AG04450 (cell line): ENCODE measurements around the gene TRMO. TPM values are rescaled to one million over a fixed set of nuclear protein-coding genes. Genes with fewer than 3 reads are reported as not detected.

Experiments
- CTCF ChIA-PET: fragments of 300-600, 350-600 bp; formaldehyde crosslinking; extraction: SDS; loops from one replicate; lab custom pipeline; 2022; ENCODE audit warnings: antibody characterized with exemption, inconsistent platforms; lab: Charles Lee
- POLR2A ChIA-PET: fragments of 350-600 bp; formaldehyde crosslinking; extraction: SDS; loops from one replicate; lab custom pipeline; 2021; ENCODE audit warnings: antibody characterized with exemption, inconsistent platforms; lab: Yijun Ruan, JAX
- DNase-seq: peaks from one replicate; pipeline ENCODE4 v3.0.0-alpha.2; 2011; ENCODE audit warnings: low read depth, low spot score
- H3K27ac ChIP-seq: one replicate; pipeline ENCODE4 v1.5.1; 2012; ENCODE audit warnings: low read depth, low read length, control low read depth
- H3K27me3 ChIP-seq: one replicate; pipeline ENCODE4 v1.6.0; 2012; ENCODE audit warnings: low read length; ENCODE audit not compliant: control insufficient read depth, insufficient read depth
- H3K4me3 ChIP-seq: 2 replicates; pipeline ENCODE4 v1.5.1; 2011; ENCODE audit warnings: mild to moderate bottlenecking, low read depth, low read length, control low read depth
- H3K9me3 ChIP-seq: 2 replicates; pipeline ENCODE4 v1.5.1; 2012; ENCODE audit warnings: low read length; ENCODE audit not compliant: control insufficient read depth, insufficient read depth
- polyA plus RNA-seq: library from polyadenylated mRNA; depleted of rRNA; stranded (reverse); fragments of >200 nt; gene quantifications from 2 replicates; pipeline ENCODE4 v1.2.3, GENCODE V29; 2011
- TF ChIP-seq, protein P1 (sequence below): IDR thresholded peaks from 2 replicates; pipeline ENCODE4 v1.5.1; 2011; ENCODE audit warnings: low read depth, low read length, control low read depth, inconsistent platforms

Gene TRMO
- polyA plus RNA-seq, 1 experiment, result 12.6 TPM

DNA sequence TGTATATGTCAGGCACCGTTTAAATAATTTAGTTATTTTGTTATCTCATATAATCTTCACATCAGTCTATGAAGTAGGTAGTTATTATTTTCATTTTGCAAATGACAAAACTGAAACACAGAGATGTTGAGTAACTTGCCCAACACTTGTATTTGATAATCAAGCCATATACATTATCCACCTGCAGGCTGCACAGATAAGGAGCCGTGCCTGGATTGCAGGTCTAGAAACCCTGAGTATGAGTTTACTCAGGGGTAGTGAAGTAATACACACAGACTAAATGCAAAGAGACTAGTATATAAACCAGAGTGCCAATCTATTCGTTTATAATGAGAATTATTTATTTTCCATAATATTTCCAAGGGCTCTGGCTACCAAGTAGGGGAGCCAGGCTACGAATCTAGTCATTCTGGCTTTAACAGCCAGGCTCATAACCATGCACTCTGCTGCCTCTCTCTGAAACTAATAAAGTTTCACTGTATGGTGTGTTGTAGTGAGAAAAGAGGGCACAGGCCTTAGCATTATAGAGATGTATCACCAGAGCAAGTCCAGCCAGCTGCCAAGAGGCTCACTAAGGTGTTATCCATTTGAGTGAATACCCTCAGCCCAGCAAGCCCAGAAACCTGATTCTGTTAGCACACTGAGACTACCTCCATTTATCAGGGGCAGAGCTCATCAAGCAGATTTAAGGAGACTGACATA lies 11.1 kb upstream of the TRMO start:
- CTCF ChIA-PET, result interaction anchor here (2.9 kb wide), 1 partner anchor 10 kb away, joined by 15 read pairs; the partner anchor contains the start of gene TRMO
- POLR2A ChIA-PET, result no interaction called here
- peaks cover 35% of the 10 kb centered on the region for H3K27me3 ChIP-seq

DNA sequence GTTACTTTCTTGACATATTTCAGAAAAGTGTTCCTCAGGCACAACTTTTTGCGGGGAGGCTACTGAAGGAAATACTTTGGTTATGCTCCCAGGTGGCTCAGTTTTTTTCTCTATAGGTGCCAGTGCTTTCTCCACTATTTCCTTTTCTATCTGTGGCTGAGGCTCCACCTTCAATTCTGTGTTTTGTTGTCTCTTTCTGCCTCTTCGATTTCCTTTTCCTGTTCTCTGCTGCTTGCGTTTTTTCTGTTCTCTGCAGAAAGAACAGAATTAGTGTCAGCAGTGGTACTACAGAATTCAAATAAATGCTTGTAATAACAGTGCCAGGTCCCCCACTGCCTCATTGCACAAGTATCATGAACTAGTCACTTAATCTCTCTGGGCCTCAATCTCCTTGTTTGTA lies 8.7 kb upstream of the TRMO start:
- no peak overlapping the region for H3K27ac ChIP-seq
- DNase-seq, result no peak
- ChIA-PET POLR2A (no interaction called here), CTCF (interaction anchor here (1.2 kb wide), 1 partner anchor 29 kb away, joined by 3 read pairs; no protein-coding TSS in a partner anchor)
- no peak overlapping the region for H3K4me3 ChIP-seq
- TF ChIP-seq, protein P1, sequence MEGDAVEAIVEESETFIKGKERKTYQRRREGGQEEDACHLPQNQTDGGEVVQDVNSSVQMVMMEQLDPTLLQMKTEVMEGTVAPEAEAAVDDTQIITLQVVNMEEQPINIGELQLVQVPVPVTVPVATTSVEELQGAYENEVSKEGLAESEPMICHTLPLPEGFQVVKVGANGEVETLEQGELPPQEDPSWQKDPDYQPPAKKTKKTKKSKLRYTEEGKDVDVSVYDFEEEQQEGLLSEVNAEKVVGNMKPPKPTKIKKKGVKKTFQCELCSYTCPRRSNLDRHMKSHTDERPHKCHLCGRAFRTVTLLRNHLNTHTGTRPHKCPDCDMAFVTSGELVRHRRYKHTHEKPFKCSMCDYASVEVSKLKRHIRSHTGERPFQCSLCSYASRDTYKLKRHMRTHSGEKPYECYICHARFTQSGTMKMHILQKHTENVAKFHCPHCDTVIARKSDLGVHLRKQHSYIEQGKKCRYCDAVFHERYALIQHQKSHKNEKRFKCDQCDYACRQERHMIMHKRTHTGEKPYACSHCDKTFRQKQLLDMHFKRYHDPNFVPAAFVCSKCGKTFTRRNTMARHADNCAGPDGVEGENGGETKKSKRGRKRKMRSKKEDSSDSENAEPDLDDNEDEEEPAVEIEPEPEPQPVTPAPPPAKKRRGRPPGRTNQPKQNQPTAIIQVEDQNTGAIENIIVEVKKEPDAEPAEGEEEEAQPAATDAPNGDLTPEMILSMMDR, result no peak
- H3K27me3 ChIP-seq, result peaks cover 35% of the 10 kb centered on the region
- H3K9me3 ChIP-seq, result no peaks in the 10 kb centered on the region

More for the DNA sequence above, 11.1 kb upstream of the TRMO start:
- TF ChIP-seq, protein P1, result no peak
- DNase-seq, result no peak
- no peak overlapping the region for H3K27ac ChIP-seq
- H3K9me3 ChIP-seq, result no peaks in the 10 kb centered on the region
- H3K4me3 ChIP-seq, result no peak overlapping the region

DNA sequence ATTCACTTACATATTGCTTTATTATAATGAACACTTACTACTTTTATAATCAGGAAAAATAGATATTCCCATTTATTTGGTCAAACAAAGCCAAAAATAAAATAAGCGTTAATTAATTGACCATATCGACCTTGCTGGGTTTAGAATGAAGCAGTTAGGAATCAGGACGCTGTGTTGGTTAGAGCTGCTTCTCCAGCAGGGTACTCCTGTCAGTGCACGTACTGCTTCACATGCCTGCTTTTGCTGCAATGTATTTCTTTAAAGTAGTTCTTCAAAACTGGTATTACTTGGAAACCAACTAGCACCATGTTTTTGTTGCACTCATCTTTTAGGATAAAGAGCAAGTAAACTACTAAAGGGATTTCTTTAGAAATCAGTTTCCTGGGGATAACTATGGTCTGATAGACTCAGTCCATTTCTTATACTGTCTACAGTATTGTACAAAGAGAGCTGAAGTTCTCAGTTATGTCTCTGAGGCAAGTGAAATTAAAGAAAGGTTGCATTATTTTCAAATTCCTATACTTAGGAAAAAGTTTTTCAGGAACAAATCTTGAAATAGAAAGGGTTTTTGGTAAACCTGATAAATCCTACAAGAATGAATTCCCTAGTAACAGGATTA lies 6.8 kb upstream of the TRMO start:
- TF ChIP-seq, protein P1, result no peak
- ChIA-PET POLR2A (no interaction called here), CTCF (no interaction called here)
- no peak overlapping the region for H3K27ac ChIP-seq
- DNase-seq, result no peak
- no peaks in the 10 kb centered on the region for H3K9me3 ChIP-seq
- no peak overlapping the region for H3K4me3 ChIP-seq
- H3K27me3 ChIP-seq, result peaks cover 28% of the 10 kb centered on the region

DNA sequence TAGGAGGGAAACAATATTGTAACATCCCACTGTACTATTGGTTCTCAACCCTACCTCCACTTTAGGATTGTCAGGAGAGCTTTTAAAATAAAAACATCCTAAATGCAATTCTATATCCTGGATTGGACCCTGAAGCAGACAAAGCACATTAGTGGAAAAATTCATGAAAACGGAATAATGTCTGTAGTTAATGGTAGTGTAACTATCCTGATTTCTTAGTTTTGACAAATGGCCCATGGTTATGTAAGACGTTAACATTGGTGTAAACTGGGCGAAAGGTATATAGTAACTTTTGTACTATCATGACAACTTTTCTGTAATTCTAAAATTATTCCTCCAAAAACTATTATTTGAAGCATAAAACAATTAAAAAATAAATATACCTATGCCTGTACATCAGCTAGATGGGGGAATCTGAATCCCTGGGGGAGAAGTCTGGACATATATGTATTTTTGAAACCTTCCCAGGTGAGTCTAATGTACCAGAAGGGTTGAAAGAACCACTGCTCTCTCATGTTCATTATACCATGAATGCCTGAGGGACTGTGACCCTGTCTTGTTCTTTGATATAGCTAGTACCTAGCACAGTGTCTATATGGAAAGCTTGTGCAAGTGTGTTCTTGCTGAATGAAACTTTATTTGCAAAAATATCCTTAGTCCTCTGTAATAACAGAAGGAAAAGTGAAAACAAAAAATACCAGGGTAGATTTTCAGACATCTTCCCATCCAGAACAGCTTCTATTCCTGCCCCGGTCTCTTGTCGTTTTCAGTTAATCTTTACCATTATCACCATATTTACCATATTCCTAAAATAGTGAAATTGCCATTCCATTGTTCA lies 3.4 kb upstream of the TRMO start:
- Histone ChIP-seq H3K27ac (no peak overlapping the region), H3K4me3 (no peak overlapping the region), H3K27me3 (peaks cover 21% of the 10 kb centered on the region), H3K9me3 (no peaks in the 10 kb centered on the region)
- no peak for DNase-seq
- ChIA-PET POLR2A (interaction anchor here (0.6 kb wide), 1 partner anchor 17 kb away, joined by 3 read pairs; no protein-coding TSS in a partner anchor), CTCF (interaction anchor here (1.1 to 1.3 kb wide), 2 partner anchors 25 to 109 kb away, joined by 5 to 7 read pairs; no protein-coding TSS in a partner anchor)
- TF ChIP-seq, protein P1, result no peak
